KG1 (cell line): ENCODE measurements around the gene CLMP.
"Not testable (repeated sequence)": the region's sequence is repeated elsewhere in the genome, so short reads cannot be mapped to it uniquely, and the experiment has no call there.

Source experiments
- DNase-seq: peaks from one replicate; lab custom pipeline; 2025; lab: John Stamatoyannopoulos, UW

The CLMP gene

GRCh38 chr11:123168241-123168640 lies 26.8 kb downstream of the CLMP start:
- DNase-seq, result no peak

DNA sequence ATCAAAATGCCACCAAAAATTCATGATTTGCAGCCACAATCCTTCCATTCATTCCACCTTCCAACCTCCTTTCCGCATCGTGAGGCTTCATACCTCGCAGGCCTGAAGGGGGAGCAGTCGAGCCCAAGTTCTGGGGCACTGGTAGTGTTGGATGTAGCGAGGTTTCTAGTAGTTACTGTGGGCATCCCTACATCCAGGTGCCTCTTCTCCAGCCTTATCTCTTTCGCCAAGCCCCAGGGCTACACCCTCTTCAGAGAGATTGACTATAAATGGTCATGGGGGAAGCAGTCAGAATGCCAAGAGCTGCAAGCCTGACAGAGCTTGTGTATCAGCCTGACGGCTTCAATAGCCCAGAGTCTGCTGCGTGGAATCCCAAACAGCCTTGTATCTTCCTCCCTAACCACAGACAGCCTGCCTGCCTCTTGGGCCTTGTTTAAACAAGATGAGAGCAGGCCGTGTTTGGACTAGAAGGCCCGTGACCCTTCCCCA lies 28.9 kb downstream of the CLMP start:
- no peak for DNase-seq

- DNase-seq, result no peak
Observed at GRCh38 chr11:123164732-123165450, 30.2 kb downstream of the CLMP start.

DNA sequence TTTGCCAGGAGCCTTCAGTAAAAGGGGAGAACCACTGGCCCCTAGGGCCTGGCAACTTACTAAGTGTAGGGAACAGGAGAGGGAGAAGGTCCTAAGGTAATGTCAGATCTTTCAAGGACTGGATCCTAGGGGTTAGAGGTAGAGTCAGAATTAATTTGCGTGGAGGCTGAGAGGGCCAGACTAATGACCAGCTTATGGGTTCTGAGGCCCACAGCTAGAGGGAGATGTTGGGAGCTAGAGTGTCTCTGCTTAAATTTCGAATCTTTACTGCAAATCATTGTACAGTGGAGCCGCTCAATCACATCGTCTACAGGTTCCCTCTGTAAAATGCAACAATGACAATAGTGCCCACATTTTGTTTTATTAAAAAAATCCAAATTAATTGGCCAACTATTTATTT lies 31.4 kb downstream of the CLMP start:
- DNase-seq, result no peak

DNA sequence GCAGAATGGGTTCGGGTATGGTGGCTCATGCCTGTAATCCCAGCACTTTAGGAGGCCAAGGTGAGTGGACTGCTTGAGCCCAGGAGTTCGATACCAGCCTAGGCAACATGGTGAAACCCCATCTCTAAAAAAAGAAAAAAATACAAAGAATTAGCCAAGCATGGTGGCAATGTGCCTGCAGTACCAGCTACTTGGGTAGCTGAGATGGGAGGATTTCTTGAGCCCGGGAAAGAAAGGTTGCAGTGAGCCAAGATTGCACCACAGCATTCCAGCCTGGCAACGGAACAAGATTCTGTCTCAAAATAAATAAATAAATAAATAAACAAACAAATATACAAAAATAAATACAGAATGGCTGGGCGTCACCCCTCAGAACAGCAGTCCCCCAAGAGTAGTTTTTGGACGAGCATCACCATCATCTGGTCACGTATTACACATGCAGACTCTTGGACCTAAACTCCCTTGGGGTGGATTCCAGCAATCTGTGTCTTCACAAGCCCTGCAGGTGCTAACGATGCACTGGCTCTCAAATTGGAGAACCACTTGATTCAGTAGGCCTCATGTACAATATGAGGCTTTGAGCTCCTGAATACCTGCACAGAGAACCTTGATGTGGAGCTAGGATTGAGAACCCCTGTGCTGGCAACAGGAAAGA lies 33.5 kb downstream of the CLMP start:
- no peak for DNase-seq

- no peak for DNase-seq
Observed at GRCh38 chr11:123159183-123159857, 35.7 kb downstream of the CLMP start.

- DNase-seq, result no peak
Observed at GRCh38 chr11:123158033-123159003, 36.7 kb downstream of the CLMP start.

DNA sequence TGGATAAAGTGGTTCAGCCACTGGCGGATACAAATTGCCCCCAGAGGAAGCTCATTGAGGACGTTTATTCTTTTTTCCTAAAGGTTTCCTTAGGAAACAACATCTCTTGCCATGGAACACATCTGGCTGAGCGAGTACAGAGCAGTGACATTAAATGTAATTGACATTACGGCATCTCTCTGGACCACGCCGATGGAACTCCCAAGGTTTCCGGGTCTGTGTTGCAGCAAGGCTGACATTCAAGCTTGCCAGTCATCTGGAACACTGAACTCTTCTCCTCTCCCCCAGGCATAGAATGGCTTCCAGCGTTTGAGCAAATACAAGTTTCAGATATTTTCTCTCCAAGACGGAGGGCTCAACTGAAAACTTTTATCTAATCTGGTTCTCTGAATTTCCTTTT lies 42.1 kb downstream of the CLMP start:
- no peak for DNase-seq

- not testable (repeated sequence) for DNase-seq
Observed at GRCh38 chr11:123152346-123152745, 42.7 kb downstream of the CLMP start.

DNA sequence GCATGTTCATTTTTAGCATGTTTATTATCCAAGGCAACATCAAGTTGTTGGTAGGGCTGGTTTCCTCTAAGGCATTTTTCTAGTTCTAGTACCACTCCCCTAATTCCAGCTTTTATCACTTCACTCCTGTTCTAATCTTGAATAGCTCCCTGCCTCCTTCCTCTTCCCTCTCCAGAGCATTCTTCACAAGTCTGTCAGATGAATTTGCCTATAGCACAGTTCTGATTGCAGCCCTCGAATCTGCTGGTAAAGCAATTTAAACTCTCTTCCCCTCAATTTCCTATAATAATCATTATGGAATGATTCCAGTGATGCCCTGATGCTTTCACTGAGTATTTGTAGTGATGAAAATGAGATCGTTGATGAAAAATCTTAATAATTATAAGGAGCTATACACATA lies 43.3 kb downstream of the CLMP start:
- DNase-seq, result no peak

GRCh38 chr11:123151366-123151765 lies 43.7 kb downstream of the CLMP start:
- DNase-seq, result no peak

DNA sequence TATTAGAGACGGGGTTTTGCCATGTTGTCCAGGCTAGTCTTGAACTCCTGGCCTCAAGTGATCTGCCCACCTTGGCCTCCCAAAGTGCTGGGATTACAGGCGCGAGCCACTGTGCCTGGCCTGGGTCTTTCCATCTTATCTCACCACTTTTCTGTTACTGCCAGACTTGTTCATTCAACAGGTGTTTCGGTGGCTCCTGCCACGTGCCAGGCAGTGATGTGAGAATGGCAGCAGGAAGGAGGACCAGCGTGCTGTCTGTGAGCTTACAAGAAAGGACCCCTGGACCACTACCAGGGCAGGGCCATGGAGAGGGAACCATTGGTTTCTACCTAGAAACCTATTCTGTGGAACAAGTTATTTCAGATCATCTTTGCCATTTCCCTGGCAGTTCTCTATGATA lies 44.2 kb downstream of the CLMP start:
- DNase-seq, result no peak

DNA sequence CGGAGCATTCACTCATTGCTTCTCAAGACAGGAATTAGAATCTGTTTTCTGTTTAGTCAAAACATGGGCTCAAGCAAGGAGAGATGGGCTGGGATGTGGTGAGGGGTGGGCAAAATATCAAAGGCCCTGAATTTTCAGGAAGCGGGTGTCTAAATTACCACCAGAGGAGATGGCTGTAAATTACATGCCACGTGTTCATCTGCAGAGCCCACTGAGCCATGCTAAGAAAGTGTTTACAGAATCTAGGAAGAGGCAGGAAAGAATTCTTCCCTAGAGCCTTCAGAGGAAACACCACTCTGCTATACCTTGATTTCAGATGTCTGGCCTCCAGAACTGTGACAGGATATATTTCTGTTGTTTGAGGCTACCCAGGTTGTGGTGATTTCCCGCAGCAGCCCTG lies 46.1 kb downstream of the CLMP start:
- no peak for DNase-seq

DNA sequence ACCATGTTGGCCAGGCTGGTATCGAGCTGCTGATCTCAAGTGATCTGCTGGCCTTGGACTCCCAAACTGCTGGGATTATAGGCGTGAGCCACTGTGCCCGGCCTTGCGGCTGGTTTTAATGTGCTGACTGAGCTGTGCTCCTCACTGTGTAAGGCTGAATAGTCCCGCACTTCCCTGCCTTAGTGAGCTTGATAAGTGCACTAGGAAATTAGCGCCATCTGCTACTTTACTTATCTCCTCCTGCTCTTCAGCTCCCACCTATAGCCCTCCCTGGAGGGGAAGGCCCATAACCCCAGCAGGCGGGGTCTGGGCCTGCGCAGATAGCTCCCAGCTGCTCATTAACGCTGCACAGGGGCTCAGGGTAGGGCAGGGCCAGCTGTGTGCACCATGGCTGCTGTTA lies 49.4 kb downstream of the CLMP start:
- DNase-seq, result no peak

GRCh38 chr11:123145220-123145619 lies 49.8 kb downstream of the CLMP start:
- DNase-seq, result no peak

GRCh38 chr11:123144707-123145106 lies 50.3 kb downstream of the CLMP start:
- no peak for DNase-seq

DNA sequence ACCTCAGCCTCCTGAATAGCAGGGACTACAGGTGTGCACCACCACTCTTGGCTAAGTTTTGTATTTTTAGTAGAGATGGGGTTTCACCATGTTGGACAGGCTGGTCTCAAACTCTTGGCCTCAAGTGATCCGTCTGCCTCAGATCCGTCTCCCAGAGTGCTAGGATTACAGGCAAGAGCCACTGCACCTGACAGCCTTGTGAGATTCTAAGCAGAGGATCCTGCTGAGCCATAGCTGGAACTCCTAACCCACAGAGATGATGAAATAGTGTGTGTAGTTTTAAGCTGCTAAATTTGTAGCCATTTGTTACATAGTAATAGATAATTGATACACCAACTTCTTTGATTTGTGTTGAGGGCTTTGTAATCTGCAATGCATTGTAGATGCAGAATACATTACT lies 51.1 kb downstream of the CLMP start:
- no peak for DNase-seq

GRCh38 chr11:123143476-123143875 lies 51.6 kb downstream of the CLMP start:
- no peak for DNase-seq

DNA sequence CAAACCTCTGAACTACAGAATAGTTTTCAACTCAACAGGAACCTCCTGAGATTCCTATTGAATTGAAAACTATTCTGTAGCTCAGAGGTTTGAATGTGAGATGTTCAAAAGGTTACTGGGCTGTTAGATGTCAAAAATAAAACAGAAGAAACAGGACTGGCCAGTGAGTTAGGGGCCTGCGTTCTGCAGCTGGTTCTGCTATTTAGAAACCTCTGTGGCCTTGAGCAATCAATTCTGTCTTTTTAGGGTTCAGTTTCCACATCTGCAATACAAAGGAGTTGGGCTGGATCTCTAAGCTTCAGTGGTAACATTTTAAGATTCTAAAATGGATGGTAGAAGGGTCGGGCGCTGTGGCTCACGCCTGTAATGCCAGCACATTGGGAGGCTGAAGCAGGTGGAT lies 55.8 kb downstream of the CLMP start:
- no peak for DNase-seq

- DNase-seq, result no peak
Observed at GRCh38 chr11:123137431-123138224, 57.4 kb downstream of the CLMP start.

DNA sequence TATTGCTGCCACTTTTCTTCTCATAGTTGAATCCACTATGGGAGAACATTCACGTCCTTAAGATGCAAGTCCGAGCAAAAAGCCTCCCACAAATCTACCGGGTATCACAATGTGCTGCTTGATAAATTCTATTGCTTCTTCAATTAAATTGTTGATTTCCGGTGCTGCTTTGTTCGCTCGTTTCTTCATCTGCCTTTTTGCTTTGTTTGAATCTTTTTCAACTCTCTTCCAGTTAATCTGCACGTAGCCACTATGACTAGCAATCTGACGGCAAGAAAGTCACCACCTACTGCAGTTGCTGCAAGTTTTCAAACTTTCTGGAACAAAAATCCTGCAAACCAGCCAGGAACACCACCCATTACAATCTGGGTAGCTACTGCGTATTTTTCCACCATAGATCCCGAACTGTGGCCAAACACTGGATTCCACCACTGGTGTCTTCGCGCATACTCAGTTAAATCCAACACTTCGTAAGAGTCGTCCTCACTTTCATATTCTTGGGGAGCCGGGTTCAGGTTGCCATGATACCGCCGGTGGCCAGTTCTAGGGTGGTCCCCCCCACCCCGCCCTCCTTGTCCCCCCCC lies 59.1 kb downstream of the CLMP start:
- DNase-seq, result no peak
